MM.1S (cell line): ENCODE results near the gene MTHFD1.

Experiments
- CTCF ChIP-seq: fragments of 300-600 bp; sonication (generic); IDR thresholded peaks from 2 replicates; pipeline ENCODE4 v1.5.1; 2016; ENCODE audit warnings: antibody characterized with exemption, low read length, mixed read lengths
- EZH2 ChIP-seq: fragments of 300-600 bp; sonication (generic); optimal IDR thresholded peaks from 2 replicates; pipeline ENCODE3; 2017; ENCODE audit warnings: low read depth, mild to moderate bottlenecking, antibody characterized with exemption, low read length, mixed read lengths
- EZH2phosphoT487 ChIP-seq: fragments of 300-600 bp; sonication (generic); IDR thresholded peaks from 2 replicates; pipeline ENCODE4 v1.6.1; 2018; ENCODE audit warnings: antibody characterized with exemption, low read length

GRCh38 chr14:64464651-64465050, 76.5 kb downstream of the MTHFD1 start:
- no peak for TF ChIP-seq CTCF
- no peak for TF ChIP-seq EZH2
- TF ChIP-seq EZH2phosphoT487 = no peak
